Smooth muscle cell of the brain vasculature (primary cell): ENCODE data around the gene PRAF2.
A peak's percentile ranks its signal among the peaks of the same experiment; 100 is the strongest.

Experiments
- DNase-seq: peaks from one replicate; pipeline ENCODE4 v3.0.0-alpha.2; 2012; ENCODE audit warnings: low read depth, low spot score

The PRAF2 gene, protein sequence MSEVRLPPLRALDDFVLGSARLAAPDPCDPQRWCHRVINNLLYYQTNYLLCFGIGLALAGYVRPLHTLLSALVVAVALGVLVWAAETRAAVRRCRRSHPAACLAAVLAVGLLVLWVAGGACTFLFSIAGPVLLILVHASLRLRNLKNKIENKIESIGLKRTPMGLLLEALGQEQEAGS

GRCh38 chrX:49073601-49074575, at the start of gene PRAF2:
Gene PRAF2 (minus strand): TSS chrX:49074002. CDS start chrX:49073987, 15 bp downstream.
- peak; percentile 77 for DNase-seq

- no peak for DNase-seq
Observed at GRCh38 chrX:49122499-49122898, 48.7 kb upstream of the PRAF2 start.

- DNase-seq = no peak
Observed at GRCh38 chrX:49120091-49120490, 46.3 kb upstream of the PRAF2 start.

DNA sequence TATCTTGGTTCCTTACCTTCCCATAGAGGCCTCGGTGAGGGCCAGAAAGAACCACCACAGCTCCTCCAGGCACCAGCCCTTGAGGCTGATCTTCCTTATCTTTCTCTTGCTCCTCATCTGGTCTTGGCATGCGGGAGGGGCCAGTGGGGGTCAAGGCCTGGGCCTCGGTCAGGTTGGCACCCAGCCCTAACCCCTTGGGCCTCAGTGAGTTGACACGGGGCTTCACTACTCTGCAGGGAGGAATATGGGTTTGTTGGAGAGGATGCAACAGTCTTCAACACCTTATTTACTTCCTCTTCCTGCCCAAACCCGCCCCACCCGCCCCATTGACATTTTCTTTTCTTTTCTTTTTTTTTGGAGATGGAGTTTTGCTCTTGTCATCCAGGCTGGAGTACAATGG, 43.8 kb upstream of the PRAF2 start:
- DNase-seq = no peak

GRCh38 chrX:49116716-49117115, 42.9 kb upstream of the PRAF2 start:
- no peak for DNase-seq

GRCh38 chrX:49116076-49116475, 42.3 kb upstream of the PRAF2 start:
- DNase-seq = no peak

- no peak for DNase-seq
Observed at GRCh38 chrX:49111791-49112190, 38.0 kb upstream of the PRAF2 start.

- DNase-seq = no peak
Observed at GRCh38 chrX:49110417-49110816, 36.6 kb upstream of the PRAF2 start.

DNA sequence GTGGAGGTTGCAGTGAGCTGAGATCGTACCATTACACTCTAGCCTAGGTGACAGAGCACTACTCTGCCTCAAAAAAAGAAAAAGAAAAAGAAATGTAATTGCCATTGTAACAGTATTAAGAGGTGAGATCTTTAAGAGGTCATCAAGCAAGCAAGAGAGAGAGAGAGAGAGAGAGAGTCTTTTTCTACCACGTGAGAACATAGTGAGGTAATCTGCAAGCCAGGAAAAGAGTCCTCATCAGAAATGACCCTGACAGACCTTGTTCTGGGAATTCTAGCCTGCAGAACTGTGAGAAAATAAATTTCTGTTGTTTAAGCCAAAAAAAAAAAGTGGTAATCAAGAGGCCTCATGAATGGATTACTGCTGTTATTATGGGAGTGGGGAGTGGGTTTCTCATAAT, 34.8 kb upstream of the PRAF2 start:
- no peak for DNase-seq

DNA sequence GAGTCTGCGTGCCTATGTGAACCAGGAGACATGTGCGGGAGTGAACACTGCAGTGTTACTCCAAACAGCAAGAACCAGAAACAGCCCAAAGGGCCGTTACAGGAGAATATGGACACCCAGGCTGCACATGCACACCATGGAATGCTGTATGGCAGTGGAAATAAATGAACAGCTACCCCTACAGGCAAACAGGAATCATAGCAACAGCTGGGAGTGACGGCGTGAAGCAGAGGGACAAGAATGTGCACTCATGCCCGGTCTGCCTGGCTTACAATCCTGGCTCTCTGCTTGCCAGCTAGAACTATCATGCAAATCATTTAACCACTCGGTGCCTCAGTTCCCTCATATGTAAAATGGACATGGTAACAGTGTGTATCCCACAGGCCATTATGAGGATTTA, 33.1 kb upstream of the PRAF2 start:
- DNase-seq = no peak

DNA sequence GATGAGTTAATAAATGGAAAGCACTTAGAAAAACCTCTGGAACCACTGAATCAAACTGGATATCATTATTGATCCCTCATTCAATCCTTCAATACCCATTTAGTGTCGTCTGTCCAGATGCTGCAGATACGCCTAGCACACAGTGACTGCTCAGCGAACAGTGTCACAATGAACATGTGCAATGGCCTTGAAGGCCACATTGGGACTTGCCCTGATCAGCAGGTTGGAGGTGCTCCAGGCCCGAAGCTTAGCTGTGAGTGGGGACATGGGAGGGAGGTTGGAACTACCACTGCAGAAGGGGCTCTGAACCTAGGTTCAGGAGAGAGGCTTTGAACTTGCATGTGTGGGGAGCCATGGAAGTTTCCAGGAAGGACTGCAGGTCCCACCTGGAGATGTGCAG, 32.5 kb upstream of the PRAF2 start:
- DNase-seq = no peak

GRCh38 chrX:49103637-49104036, 29.8 kb upstream of the PRAF2 start:
- DNase-seq = no peak

DNA sequence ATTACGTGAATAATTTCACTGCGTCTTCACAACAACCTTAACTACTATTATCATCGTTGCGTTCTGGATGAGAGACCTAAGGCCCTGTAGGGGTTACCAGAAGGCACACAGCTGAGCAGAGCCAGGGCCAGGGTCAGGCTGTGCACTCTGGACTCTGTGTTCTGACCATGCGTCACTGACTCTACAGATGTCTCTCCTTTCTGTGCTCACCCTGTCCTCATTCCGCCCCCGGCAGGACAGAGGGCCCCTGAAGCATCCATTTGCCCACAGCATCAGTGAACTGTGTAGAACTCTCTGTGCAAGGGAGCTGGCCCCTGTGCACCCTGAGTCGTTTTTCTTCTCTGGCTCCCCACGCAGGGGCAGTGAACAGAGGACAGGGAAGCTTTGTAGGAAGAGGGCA, 28.4 kb upstream of the PRAF2 start:
- no peak for DNase-seq

GRCh38 chrX:49101629-49101984, 27.8 kb upstream of the PRAF2 start:
- DNase-seq = no peak

GRCh38 chrX:49100704-49101628, 27.2 kb upstream of the PRAF2 start:
- peak; percentile 61 for DNase-seq

- DNase-seq = no peak
Observed at GRCh38 chrX:49096419-49096818, 22.6 kb upstream of the PRAF2 start.

GRCh38 chrX:49089553-49089952, 15.8 kb upstream of the PRAF2 start:
- no peak for DNase-seq

- no peak for DNase-seq
Observed at GRCh38 chrX:49082271-49082871, 8.6 kb upstream of the PRAF2 start.

GRCh38 chrX:49079489-49080428, 6.0 kb upstream of the PRAF2 start, which contains the start of gene WDR45:
Gene WDR45 (minus strand): TSS chrX:49079887. CDS start chrX:49078095, 1,792 bp downstream.
- no peak for DNase-seq

- no peak for DNase-seq
Observed at GRCh38 chrX:49077941-49078340, 4.1 kb upstream of the PRAF2 start.
